Neural crest cell (in vitro differentiated cells): ENCODE results near the gene RPUSD2. TPM values are rescaled to one million over a fixed set of nuclear protein-coding genes. Genes with fewer than 3 reads are reported as not detected.

Experiments used
- DNase-seq: peaks from one replicate; pipeline ENCODE4 v3.0.0; 2021; ENCODE audit warnings: low read depth, mixed read lengths, low spot score
- H3K27ac Mint-ChIP-seq: one replicate; pipeline ENCODE4 v1.8.0; 2021; ENCODE audit warnings: mild to moderate bottlenecking, mixed read lengths; ENCODE audit not compliant: unreplicated experiment
- H3K27me3 Mint-ChIP-seq: 2 replicates; pipeline ENCODE4 v1.8.0; 2021; ENCODE audit warnings: low read depth, mild to moderate bottlenecking, mixed read lengths
- H3K36me3 Mint-ChIP-seq: 2 replicates; pipeline ENCODE4 v1.8.0; 2021; ENCODE audit warnings: low read depth, mild to moderate bottlenecking, mixed read lengths
- H3K4me1 Mint-ChIP-seq: 2 replicates; pipeline ENCODE4 v1.8.0; 2021; ENCODE audit warnings: mixed read lengths
- H3K4me3 Mint-ChIP-seq: one replicate; pipeline ENCODE4 v1.8.0; 2021; ENCODE audit warnings: mild to moderate bottlenecking, mixed read lengths
- H3K9me3 Mint-ChIP-seq: 2 replicates; pipeline ENCODE4 v1.8.0; 2021; ENCODE audit warnings: mixed read lengths
- CTCF ChIP-seq: fragments of 200-600 bp; sonication (generic); conservative IDR thresholded peaks from 2 replicates; pipeline ENCODE4 v1.5.0; 2021; ENCODE audit warnings: antibody characterized with exemption, mild to moderate bottlenecking
- total RNA-seq: library from RNA; stranded (reverse); gene quantifications from 2 replicates; pipeline ENCODE4 v1.2.1, GENCODE V29; 2021

RPUSD2 gene
- total RNA-seq, 1 donor from 2014 or later = 16.9 TPM

GRCh38 chr15:40545457-40545856, 23.6 kb upstream of the RPUSD2 start:
- no peaks in the 10 kb centered on the region for H3K4me1 Mint-ChIP-seq
- DNase-seq = no peak
- no peak overlapping the region for H3K27ac Mint-ChIP-seq
- H3K4me3 Mint-ChIP-seq = no peak overlapping the region
- H3K9me3 Mint-ChIP-seq = no peaks in the 10 kb centered on the region
- H3K27me3 Mint-ChIP-seq = no peaks in the 10 kb centered on the region
- TF ChIP-seq CTCF = no peak
- H3K36me3 Mint-ChIP-seq = no peaks in the 10 kb centered on the region

- Mint-ChIP-seq H3K4me1 (no peaks in the 10 kb centered on the region), H3K36me3 (no peaks in the 10 kb centered on the region), H3K4me3 (no peak overlapping the region), H3K27me3 (no peaks in the 10 kb centered on the region), H3K9me3 (no peaks in the 10 kb centered on the region), H3K27ac (no peak overlapping the region)
- DNase-seq = no peak
- no peak for TF ChIP-seq CTCF
Observed at GRCh38 chr15:40548610-40549009, 20.5 kb upstream of the RPUSD2 start.

DNA sequence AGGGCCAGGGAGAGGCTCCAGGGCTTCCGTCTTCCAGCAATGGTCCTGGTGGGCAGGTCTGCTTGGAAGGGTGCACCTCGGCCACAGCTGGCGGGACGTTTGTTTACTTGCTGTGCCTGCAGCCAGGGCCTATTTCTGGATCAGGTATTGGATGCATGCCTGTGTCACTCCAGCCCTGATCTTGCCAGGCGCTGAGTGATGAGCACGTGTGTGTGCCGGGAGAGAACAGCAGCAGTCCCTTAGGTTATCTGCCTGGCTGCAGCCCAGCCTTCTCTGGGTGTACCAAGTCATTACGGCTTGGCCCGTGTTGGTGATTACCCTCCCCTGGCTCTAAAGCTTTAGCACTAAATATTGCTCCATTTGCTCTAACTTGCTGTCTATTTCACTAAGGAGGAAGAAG, 19.2 kb upstream of the RPUSD2 start:
- peaks cover 6% of the 10 kb centered on the region for H3K4me1 Mint-ChIP-seq
- TF ChIP-seq CTCF = no peak
- no peak overlapping the region for H3K27ac Mint-ChIP-seq
- no peaks in the 10 kb centered on the region for H3K9me3 Mint-ChIP-seq
- no peak for DNase-seq
- no peaks in the 10 kb centered on the region for H3K27me3 Mint-ChIP-seq
- H3K36me3 Mint-ChIP-seq = no peaks in the 10 kb centered on the region
- no peak overlapping the region for H3K4me3 Mint-ChIP-seq

- H3K27ac Mint-ChIP-seq = no peak overlapping the region
Observed at GRCh38 chr15:40550341-40551037, 18.6 kb upstream of the RPUSD2 start.

GRCh38 chr15:40554161-40554525, 15.0 kb upstream of the RPUSD2 start:
- peaks cover 9% of the 10 kb centered on the region for H3K4me1 Mint-ChIP-seq
- DNase-seq = no peak

More at GRCh38 chr15:40550341-40551037, 18.6 kb upstream of the RPUSD2 start:
- DNase-seq = no peak
- no peak overlapping the region for H3K4me3 Mint-ChIP-seq
- peaks cover 6% of the 10 kb centered on the region for H3K4me1 Mint-ChIP-seq
- no peak for TF ChIP-seq CTCF
- H3K36me3 Mint-ChIP-seq = no peaks in the 10 kb centered on the region
- H3K27me3 Mint-ChIP-seq = no peaks in the 10 kb centered on the region
- H3K9me3 Mint-ChIP-seq = no peaks in the 10 kb centered on the region

More at GRCh38 chr15:40554161-40554525, 15.0 kb upstream of the RPUSD2 start:
- Mint-ChIP-seq H3K4me3 (no peak overlapping the region), H3K9me3 (no peaks in the 10 kb centered on the region), H3K27me3 (no peaks in the 10 kb centered on the region), H3K36me3 (no peaks in the 10 kb centered on the region), H3K27ac (no peak overlapping the region)
- no peak for TF ChIP-seq CTCF
